HG02763 (cell line): ENCODE results near the gene MYO16.

Source experiments
- ATAC-seq: cut with Tn5 transposase; IDR thresholded peaks from one replicate; pipeline ENCODE4 v1.9.1; 2021; ENCODE audit warnings: mild to moderate bottlenecking, moderate library complexity; ENCODE audit not compliant: unreplicated experiment

MYO16 gene

DNA sequence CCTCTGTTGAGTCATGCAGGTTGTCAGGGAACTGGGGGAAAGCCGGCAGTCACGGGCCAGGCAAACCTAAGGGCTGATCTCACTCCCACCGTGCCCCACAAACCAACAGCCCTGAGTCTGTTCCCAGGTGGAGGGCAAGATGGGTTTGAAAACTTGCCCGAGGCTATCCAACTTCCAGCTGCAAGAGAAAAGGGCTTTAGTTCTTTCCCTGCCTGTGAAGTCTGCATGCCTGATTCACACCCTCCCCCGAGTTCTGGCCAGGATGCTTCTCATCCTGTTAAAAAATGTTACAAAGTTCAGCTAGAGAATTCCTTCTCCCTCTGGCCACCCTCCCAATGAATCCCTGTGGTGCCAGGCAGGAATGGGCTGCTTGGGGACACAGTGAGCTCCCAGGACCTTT lies 33.1 kb downstream of the MYO16 start:
- ATAC-seq, result no peak

DNA sequence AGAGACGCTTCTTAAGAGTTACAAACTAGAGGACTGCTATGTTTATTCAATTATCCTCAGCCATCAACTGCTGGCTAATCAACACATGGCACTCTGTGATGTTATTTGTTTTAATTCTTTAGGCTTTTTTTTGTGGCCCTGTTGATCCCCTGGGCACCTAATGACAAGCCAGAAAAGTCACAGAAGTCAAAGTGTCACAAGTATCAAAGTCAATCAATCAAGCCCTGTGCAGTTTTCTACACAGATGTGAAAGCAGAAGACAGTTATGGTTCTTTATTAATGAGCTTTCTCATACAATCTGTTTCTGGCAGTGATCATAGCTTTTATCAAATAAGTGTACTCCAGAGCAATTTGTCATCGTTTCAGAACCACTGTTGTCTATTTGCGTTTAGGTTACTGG lies 34.3 kb downstream of the MYO16 start:
- no peak for ATAC-seq

DNA sequence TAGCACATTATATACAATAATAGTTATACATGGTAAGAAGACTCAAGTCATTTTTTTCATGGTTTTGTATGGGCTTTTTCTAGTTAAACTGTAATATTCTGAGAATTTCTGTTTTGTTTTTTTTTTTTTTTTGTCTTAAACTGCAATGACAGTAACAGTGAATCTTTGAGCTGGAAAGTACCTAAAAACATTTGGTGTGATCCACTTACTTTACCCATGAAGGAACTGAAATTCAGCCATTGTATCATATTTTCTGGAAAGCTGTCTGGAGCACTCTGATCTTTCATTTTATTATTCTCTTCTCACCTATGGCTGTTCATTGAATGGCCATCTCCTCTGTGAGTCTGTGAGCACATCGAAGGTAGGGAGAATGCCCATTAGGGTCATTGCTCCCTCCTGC lies 37.8 kb downstream of the MYO16 start:
- ATAC-seq, result no peak

DNA sequence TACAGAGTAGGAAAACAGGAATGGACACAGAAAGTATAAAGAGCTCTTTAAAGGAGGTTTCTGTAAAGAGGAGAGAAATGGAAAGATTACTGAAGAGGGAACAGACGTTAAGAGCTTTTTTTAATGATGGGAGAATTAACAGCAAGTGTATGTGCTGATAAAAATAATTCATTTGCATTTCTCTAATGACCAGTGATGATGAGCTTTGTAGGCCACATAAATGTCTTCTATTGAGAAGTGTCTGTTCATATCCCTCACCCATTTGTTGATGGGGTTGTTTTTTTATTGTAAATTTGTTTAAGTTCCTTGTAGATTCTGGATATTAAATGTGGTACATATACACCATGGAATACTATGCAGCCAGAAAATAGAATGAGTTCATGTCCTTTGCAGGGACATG lies 40.0 kb downstream of the MYO16 start:
- no peak for ATAC-seq

DNA sequence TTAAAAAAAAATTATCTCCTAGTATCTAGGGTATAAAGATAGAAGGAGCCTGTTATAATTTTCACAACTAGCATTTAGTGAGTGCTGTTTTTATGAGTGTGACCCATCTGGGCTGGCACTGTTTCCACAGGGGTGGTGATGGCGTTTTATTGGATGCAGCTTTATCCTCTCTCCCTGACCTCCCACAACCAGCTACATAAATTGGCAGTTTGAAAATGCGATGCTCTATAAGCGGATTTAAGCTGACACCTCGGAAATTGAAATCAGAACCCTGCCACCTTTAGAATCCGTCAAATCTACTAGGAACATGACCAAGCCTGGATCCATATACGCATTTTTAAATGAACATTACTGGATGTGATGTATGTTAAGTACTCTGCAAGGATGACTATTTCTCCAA lies 44.9 kb downstream of the MYO16 start:
- no peak for ATAC-seq

DNA sequence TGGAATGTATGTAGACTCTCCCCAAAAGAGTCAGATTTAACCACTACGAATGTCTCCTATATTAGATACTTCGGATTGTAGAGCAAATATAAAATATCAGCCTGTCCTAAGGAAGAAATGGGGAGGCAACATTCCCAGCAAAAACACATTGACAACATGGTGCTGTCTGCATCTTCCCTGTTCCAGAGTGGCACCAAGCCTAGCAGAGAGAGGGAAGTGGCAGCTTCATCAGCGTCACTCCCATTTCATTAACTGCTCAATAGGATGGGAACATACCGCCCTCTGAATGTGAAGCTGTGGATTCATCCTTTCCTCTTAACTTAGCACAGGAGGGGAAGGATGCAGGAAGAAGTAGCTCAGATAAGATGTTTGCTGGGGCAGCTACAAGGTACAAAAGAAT lies 45.4 kb downstream of the MYO16 start:
- ATAC-seq, result no peak

DNA sequence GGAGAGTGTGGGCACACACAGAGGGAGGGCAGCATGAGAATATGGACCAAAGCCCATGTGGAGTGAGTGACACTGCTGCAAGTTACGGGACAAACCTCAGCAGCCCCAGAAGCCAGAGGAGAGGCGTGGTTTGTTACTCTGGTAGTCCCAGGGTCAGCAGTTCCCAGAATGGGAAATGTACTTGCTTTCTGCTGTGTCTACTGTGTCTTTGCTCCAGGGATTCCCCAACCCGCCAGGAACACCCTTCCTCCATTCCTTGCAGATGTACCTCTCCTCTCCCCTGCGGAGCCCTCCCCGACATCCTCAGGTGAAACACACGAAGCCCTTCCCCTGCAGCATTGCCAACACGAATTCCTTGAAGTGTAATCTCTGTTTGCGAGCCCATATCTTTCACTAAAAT lies 47.2 kb downstream of the MYO16 start:
- ATAC-seq, result no peak

DNA sequence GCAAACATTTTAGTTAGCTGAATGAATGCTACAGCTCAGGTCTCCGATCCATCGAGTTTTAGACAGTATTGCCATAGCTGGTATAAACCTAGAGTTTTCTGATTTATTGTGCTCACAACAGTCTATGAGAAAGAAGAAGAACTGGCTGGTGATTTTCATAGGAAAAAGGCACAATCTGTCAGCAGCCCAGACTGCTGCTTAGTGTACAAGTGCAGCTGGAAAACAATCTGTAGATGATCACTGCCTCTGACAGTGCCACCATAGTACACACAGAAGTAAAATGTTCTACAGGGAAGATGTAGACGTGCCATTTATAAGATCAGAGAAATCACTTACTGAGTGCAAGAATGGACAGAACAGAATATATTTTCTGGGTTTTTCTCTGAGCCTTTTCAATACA lies 48.4 kb downstream of the MYO16 start:
- ATAC-seq, result no peak

DNA sequence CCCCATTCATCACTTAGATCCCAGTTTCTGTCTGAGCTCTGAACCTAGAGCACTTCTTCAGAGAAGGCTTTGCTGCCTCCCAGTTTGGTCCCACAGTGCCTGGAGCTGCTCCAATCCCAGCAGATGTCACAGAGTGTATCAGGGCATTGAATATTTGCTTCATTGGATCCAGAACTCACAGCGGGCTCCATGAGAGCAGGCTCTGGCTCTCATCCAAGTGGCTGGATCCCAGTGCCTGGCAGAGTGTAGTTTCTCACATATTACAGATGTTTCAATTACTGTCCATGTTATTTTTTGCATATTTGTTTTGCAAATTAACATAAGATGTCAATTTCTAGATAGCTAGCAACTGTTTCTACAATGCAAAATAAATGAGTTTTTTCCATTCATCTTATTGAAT lies 50.6 kb downstream of the MYO16 start:
- no peak for ATAC-seq

DNA sequence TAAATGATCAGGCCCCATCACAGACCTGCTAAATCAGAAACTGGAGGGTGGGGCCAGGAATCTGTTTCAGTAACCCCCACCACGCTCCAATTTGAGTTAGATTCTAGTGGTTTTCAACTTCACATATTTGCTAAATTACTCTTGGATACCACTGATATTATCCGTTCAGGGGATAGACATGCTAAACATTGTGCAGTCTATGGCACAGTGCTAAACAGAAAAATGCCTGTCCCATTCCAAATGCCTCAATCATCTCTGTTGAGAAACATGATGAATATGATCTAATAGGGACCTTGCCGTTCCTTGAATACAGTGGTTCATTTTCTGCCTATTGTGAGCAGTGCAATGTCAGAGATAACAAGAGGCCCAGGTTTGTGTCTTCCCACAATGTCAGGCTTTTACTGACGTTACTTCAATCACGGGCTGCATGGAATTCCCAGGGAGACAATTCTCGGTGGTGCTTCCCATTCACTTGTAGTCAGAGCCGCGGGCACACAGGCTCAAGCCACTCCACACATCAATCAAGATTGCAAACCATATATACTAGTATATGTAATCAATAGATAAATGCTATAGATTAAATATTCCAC lies 52.7 kb downstream of the MYO16 start:
- ATAC-seq, result no peak

DNA sequence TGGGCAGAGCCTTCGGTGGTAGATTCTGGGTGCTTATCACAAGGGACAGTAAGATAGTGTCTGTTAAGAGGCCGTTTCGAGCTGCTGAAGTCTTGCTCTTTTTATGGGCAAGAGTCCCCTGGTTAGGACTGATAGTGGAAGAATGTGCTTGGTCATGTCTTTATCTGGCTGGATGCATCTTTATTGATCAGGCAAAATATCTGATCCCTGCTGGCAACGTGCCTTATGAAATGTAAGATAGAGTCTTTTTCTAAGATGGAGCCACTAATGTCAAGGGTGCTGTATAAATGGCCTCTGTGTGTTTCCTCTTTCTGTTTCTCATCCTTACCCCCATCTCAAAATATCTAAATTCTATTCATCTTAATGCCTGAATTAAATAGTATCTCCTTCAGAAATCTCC lies 53.3 kb downstream of the MYO16 start:
- ATAC-seq, result no peak

DNA sequence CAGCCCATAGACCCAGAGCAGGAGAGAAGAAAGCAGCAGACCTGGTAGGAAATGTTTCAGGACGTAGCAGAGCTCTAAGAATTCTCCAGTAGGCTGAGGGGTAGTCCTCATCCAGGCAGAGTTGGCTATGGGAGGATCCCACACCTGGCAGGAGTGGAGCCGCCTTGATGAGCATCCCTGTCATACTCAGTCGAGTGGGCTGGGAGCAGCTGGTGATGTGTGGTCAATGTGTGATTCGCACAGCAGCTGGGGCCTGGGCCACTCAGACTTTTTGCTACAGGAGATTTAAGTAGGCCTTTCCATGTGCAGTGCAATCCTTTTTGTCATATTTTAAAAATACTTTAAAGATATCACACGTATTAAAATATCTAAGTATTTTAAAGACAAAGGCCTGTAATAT lies 56.6 kb downstream of the MYO16 start:
- ATAC-seq, result no peak

DNA sequence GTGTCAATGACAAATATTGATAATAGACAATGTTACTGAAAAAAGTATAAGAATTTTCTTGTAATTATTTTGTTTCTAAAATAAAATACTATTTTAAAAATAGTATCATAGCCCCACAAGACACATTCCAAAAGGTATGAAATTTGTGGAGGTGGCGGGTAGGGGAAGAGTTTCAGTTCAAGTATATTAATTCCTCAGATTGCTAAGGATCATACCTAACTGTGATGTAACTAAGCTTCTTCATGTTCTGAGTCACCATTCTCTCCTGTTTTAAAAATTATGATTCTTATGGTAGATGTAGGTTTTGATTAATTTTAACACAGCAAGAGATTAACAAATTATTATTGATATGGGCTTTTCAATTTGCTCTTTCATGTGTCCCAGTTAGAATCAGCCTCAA lies 61.3 kb downstream of the MYO16 start:
- ATAC-seq, result no peak

DNA sequence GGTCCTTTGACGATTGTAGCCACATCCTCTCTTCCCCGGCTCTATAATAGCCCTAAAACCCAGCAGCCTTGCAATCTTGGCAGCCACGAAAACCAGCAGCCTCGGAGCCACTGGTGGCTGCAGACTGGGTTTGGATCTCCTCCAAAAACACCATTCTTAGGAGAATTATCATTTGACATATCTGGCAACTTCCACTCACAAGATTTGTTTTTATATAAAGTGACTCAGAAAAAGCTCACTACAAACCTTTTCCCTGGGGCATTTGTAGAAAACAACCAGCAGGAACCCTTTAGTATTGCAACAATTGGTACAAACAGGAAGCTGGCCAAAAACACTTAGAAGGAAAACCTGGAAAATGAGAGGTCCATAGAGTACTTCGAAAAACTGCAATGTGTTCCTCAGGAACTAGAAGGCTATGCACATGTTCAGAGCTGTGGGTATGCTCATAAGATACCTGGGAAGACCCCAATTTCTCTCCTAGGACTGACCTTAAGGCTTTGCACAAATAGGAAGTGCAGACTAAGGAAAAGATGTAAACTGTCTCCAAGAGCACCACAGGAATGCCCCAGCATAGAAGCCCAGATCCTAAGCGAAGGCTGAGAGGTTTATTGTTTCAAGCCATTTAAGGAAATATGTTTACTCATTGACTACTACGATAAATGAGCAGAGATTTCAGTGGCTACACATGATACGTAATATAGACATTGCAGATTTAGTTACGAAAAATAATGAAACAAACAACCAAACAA lies 71.2 kb downstream of the MYO16 start:
- ATAC-seq, result no peak

DNA sequence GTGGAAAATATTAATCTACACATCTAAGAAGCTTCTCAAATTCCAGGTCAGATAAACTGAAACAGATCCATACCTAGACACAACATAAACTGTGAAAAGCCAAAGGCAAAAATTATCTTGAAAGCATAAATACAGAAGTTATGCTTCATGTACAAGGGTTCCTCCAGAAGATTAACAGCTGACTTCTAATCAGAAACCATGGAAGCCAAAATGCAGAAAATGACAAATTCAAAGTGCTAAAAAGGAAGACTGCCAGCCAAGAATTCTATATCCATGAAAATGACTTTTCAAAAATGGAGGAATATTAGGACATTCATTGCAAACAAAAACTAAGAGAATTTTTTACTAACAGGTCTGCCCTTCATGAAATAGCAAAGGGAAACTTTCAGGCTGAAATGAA lies 72.8 kb downstream of the MYO16 start:
- ATAC-seq, result no peak

DNA sequence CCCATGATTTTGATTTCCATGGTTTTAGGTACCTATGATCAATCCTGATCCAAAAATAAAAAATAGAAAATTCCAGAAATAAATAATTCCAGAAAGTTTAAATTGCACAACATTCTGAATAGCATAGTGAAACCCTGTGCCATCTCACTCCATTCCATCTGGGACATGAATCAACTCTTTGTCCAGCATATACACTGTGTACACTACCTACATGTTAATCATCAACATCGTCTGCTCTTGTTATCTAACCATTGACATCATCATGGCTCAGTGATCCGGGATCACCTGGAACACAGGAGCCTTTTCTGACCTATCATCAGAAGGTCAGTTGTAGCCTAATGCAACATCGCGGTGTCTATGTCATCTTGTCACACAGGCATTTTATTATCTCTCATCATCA lies 75.6 kb downstream of the MYO16 start:
- ATAC-seq, result no peak

DNA sequence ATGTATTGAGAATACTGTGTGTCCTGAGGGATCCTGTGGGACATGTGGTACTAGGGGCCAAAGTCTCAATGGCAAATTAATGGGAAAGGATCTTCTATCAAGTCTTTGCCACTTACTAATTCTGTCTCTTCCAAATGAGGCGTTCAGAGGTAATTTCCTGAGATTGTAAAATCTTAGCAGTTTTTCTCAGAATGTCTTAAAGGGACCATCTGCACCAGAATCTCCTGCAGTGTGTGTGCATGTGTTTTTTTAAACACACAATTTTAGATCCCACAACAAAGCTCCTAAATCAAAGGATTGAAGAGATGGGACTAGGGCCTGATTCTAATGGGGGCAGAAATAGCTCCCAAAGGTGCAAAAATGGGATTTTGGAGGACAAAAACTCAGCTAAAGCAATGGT lies 78.2 kb downstream of the MYO16 start:
- no peak for ATAC-seq

DNA sequence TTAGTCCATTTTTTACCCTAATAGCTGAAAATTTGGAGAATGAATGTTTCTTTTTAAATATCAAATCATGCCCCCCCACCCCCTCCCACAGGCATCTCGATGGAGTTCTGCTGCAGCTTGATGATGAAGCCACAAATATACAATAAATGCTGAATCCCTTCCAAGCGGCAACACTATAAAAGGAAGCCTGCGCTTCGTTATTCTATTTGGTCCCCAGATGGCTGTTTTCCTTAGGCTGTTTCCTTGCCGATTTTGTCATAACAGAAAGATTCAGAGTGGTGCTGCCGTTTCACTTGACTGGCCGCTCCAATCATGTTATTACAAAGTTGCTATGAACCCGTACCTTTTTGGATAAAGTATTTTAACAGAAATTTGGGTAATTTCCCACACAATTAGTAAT lies 79.5 kb downstream of the MYO16 start:
- no peak for ATAC-seq

DNA sequence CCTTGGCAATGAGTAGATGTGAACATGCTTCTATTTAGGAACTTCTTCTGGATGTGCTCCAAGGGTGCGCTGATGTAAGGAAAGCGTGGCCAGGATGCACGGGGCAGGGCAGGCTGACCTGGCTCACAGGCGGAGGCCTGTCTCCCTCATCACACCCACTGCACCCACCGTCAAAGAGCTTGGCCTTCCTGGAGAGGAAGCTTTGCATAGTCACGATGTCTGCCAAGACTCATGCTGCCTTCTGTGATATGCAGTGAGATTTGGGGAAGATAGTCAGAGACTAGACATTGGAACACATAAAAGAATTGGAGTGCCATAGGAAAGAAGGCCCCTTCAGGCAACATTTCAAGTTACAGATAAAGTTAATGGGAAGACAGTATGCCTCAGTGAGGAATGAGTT lies 82.0 kb downstream of the MYO16 start:
- ATAC-seq, result no peak

DNA sequence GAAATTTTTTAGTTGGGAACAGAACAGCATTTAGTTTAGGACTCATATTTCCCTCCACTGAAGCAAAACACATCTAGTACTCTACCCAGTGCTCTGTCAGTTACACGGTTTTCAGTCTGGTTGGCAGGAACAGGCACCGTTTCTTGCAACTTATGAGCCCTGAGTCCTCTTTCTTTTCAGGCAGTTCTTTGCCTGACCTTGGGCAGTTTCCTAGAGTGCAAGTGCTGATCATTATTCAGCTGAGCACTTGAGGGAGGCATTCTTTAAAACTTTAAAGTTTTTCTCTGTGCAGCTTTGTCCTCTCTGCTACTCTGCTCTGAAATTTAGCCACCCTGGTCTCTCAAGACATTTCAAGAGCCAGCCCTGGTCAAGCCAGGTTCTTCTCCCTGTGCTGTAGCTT lies 96.1 kb downstream of the MYO16 start:
- ATAC-seq, result no peak

DNA sequence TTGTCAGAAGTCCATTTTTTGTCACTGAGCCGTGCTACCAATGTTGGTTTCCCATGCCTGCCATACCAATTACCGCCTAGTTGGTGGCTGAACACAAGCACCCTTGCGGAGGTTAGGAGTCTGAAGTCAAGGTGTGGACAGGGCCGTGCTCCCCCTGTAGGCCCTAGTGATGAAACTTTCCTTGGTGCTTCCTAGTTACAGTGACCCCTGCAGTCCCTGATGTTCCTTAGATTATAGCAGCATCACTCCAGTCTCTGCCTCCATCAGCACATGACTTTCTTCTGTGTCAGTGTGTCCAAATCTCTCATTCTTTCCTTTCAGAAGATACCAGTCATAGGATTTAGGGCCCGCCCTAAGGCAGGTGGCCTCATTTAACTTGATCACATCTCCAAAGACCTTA lies 99.0 kb downstream of the MYO16 start:
- no peak for ATAC-seq

DNA sequence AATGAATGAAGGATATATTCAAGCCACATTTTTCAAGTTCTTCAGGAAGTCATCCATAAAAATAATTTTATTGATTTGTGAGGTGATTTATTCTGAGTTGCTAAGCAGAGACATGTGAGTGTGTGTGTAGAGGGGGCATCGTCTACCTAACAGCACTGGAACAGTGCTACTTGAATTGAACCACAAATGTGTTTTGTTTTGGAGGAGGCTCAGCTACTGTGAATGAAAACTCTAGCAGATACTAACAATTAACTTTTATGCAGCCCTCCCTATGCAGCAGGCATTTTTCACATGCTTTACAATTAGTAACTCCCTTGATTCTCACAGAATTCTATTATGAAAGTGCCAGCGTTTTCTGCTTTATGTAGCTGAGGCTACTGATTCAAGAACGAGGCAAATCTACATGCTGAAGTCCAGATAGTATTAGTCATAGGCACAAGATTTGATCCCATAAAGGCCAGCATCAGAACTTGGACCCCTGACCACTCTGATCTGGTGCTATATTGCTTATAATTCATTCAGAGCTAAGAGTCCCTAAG lies 103.7 kb downstream of the MYO16 start:
- ATAC-seq, result no peak

DNA sequence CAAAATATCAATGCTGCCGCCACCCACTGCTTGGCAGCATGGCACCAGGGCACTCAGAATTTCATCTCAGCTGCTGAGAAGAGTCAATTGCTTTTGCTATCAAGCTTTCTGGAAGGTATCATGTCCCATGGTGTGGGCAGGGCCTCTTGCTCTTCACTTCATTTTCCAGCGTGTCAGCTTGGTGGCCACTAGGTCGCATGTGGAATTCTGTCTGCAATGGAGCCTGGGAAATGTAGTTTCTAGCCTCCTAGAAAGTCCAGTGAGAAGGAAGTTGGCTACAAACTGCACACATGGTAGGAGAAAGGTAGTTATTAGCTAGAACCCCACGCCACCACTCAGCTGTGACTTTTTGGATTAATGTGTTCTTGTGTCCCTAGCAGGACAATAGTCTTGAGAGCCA lies 105.3 kb downstream of the MYO16 start:
- ATAC-seq, result no peak
